ENCODE results near the gene XKR7. TPM values are rescaled to one million over a fixed set of nuclear protein-coding genes. Genes with fewer than 3 reads are reported as not detected.

Gene XKR7
- total RNA-seq, 3 donors from 2014 or later (not counting 1 experiment from before 2014, with no cell fraction given): not detected

DNA sequence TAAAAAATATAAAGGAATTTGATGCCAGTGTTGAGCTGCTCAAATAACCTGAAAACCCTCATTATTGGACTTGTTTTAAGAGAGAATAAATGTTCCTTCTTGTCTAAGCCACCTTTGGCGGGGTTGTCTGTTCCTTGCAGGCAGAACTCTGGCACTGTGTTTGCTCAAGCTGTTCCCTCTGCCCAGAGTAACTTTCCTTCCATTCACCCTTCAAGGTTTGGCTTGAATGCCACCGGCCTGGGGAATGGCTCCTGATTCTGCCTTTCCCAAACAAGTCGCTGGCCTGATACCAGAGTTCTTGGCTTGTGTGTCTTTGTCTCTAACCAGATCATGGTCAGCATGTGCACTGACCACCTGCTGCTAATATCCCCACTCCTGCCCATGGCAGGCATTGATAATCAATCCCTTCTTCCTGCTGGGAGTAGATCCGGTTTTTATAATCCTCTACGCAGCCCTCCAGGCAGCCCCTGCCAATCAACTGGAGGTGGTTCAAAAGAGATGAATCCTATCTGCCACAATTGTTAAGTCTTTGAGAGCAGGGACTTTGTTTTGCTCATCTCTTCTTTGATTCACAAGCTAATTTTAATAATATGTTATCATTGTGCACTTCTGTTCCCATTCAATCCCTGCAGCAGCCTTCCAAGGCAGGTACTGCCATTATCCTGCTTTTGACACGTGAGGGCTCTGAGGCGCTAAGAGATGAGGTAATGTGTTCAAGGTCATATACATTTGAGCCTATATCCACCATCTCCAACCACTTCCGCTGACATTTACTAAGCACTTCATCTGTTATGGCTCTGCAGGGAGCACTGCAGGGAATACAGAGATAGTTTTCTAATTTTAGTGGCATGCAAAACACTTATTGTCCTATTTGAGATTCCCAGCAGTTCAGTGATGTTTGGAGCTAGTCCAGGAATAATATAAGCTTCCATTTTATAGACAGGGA is 39.2 kb downstream of the XKR7 start:
- Mint-ChIP-seq H3K4me3 (no peak overlapping the region), H3K27me3 (ENCODE audit: low read depth in 2 of 2) (peaks cover 2 to 10% of the 10 kb centered on the region in 2 donors), H3K9me3 (no peaks in the 10 kb centered on the region), H3K36me3 (no peaks in the 10 kb centered on the region), H3K27ac (no peak overlapping the region), H3K4me1 (peaks cover 6% of the 10 kb centered on the region in 2 donors)
- WGBS (ENCODE audit: insufficient coverage): 91% methylated on average over 7 of the region's 8 CpGs
- Histone ChIP-seq H3K27ac (ENCODE audit: low read length) (no peak overlapping the region), H3K4me1 (ENCODE audit: control insufficient read depth, insufficient read depth, low read length) (no peaks in the 10 kb centered on the region), H3K4me3 (ENCODE audit: low read length) (no peak overlapping the region), H3K36me3 (ENCODE audit: control insufficient read depth, insufficient read depth, low read length) (no peaks in the 10 kb centered on the region), H3K9me3 (ENCODE audit: control insufficient read depth, insufficient read depth, low read length) (no peaks in the 10 kb centered on the region), H3K27me3 (ENCODE audit: control insufficient read depth, insufficient read depth, low read length) (no peaks in the 10 kb centered on the region)
- TF ChIP-seq, protein P1, sequence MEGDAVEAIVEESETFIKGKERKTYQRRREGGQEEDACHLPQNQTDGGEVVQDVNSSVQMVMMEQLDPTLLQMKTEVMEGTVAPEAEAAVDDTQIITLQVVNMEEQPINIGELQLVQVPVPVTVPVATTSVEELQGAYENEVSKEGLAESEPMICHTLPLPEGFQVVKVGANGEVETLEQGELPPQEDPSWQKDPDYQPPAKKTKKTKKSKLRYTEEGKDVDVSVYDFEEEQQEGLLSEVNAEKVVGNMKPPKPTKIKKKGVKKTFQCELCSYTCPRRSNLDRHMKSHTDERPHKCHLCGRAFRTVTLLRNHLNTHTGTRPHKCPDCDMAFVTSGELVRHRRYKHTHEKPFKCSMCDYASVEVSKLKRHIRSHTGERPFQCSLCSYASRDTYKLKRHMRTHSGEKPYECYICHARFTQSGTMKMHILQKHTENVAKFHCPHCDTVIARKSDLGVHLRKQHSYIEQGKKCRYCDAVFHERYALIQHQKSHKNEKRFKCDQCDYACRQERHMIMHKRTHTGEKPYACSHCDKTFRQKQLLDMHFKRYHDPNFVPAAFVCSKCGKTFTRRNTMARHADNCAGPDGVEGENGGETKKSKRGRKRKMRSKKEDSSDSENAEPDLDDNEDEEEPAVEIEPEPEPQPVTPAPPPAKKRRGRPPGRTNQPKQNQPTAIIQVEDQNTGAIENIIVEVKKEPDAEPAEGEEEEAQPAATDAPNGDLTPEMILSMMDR (IDR thresholded peaks at IDR 0.05): no peak
- ATAC-seq (no peak), DNase-seq (no peak)
- intact Hi-C loops (cut with micrococcal nuclease): no loop called here

DNA sequence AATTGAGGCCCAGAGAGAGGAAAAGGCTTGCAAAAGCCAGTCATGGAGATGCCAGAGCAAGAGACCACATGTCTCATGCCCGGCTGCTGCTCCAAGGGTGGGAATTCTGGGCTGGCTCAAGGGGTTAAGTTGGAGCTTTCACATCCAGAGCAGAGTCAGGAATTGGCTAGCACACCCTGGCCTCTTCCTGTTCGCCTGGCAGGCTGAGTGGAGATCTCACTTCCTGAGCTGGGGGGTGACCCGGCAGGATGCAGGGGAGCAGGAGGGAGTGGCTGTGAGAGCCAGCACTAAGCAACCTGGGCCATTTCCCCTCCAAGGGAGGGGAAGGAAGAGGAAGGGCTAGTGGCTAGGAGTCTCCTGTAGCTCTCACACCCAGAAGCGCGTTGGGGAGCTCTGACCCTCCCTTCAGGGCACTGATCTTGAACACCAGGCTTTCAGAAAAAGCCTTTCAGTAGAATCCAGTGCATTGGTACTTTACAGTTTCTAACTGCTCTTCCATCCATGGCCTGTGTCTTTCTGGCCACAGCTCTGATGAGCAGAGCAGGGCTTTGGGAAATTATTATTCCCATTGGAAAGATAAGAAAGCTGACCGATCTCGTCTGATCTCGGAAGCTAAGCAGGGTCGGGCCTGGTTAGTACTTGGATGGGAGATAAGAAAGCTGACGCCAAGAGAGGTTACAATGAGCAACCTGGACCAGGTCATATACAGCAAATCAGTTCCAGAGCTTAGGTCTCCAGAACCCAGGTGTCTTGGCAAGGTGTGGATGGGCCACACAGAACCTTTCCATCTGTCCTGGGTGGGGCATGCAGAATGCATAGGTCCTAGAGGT is 40.1 kb downstream of the XKR7 start:
- Mint-ChIP-seq H3K36me3 (no peaks in the 10 kb centered on the region), H3K27ac (no peak overlapping the region), H3K9me3 (no peaks in the 10 kb centered on the region), H3K4me1 (peaks cover 6% of the 10 kb centered on the region in 2 donors), H3K27me3 (ENCODE audit: low read depth in 2 of 2) (peaks cover 2 to 10% of the 10 kb centered on the region in 2 donors), H3K4me3 (no peak overlapping the region)
- DNase-seq (no peak), ATAC-seq (no peak)
- H3K36me3 ChIP-seq (ENCODE audit: control insufficient read depth, insufficient read depth, low read length): no peaks in the 10 kb centered on the region
- TF ChIP-seq, protein P1 (IDR thresholded peaks at IDR 0.05): no peak
- H3K4me1 ChIP-seq (ENCODE audit: control insufficient read depth, insufficient read depth, low read length): no peaks in the 10 kb centered on the region
- 44% methylated on average over 10 of the region's 10 CpGs for WGBS (ENCODE audit: insufficient coverage)
- H3K9me3 ChIP-seq (ENCODE audit: control insufficient read depth, insufficient read depth, low read length): no peaks in the 10 kb centered on the region
- no peak overlapping the region for H3K4me3 ChIP-seq (ENCODE audit: low read length)
- no peak overlapping the region for H3K27ac ChIP-seq (ENCODE audit: low read length)
- intact Hi-C loops (cut with micrococcal nuclease): no loop called here
- H3K27me3 ChIP-seq (ENCODE audit: control insufficient read depth, insufficient read depth, low read length): no peaks in the 10 kb centered on the region

DNA sequence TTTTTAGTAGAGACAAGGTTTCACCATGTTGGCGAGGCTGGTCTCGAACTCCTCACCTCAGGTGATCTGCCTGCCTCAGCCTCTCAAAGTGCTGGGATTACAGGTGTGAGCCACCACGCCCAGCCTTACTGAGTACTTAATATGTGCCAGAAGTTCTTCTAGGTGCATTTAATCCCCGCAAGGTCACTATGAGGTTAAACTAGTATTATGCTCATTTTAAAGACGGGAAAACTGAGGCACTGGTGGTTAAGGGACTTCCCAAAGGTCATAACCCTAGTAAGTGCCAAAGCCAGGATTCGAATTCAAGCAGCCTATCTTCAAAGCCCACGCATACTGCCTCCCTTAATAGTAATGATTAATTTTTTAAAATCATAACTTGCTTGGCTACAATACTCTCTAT is 41.6 kb downstream of the XKR7 start:
- no peak overlapping the region for H3K27ac Mint-ChIP-seq
- no peaks in the 10 kb centered on the region for H3K9me3 Mint-ChIP-seq
- intact Hi-C loops (cut with micrococcal nuclease): no loop called here
- Histone ChIP-seq H3K4me3 (ENCODE audit: low read length) (no peak overlapping the region), H3K27me3 (ENCODE audit: control insufficient read depth, insufficient read depth, low read length) (no peaks in the 10 kb centered on the region), H3K4me1 (ENCODE audit: control insufficient read depth, insufficient read depth, low read length) (no peaks in the 10 kb centered on the region), H3K9me3 (ENCODE audit: control insufficient read depth, insufficient read depth, low read length) (no peaks in the 10 kb centered on the region), H3K27ac (ENCODE audit: low read length) (no peak overlapping the region), H3K36me3 (ENCODE audit: control insufficient read depth, insufficient read depth, low read length) (no peaks in the 10 kb centered on the region)
- H3K4me3 Mint-ChIP-seq: no peak overlapping the region
- H3K4me1 Mint-ChIP-seq: peaks cover 6% of the 10 kb centered on the region in 2 donors
- DNase-seq (no peak), ATAC-seq (no peak)
- peaks cover 2 to 11% of the 10 kb centered on the region in 2 donors for H3K27me3 Mint-ChIP-seq (ENCODE audit: low read depth in 2 of 2)
- 91% methylated on average over 5 of the region's 7 CpGs for WGBS (ENCODE audit: insufficient coverage)
- TF ChIP-seq, protein P1 (IDR thresholded peaks at IDR 0.05): no peak
- no peaks in the 10 kb centered on the region for H3K36me3 Mint-ChIP-seq
